ENCODE measurements around the gene NEDD9.

DNA sequence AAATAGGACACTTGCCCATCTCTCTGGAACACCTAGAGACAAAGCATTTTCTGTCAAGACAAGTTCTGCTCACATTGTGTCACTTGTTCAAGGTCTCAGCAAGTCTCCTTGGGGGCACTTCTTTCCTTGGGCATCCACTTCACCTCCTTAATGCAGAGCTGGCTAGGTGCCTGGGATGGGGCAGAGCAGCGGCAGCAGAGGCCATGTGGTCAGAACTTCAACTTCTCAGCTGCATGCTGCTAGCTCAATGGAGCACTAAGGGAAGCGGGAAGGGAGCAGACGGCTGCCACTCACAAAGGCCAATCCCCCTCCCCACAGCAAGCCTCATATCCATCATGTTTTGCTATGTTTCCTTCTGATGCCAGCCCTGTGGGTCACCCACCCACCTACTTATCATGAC is 31.5 kb downstream of the NEDD9 start:
- TF ChIP-seq GATA2 (IDR thresholded peaks at IDR 0.05; ENCODE audit: low read depth, low read length) (no peak), GATA3 (IDR thresholded peaks at IDR 0.05; ENCODE audit: low read depth, low read length) (no peak)

Data from SH-SY5Y (cell line).